ENCODE data around the gene AP1G2. TPM values are rescaled to one million over a fixed set of nuclear protein-coding genes. Genes with fewer than 3 reads are reported as not detected.

The AP1G2 gene
- total and polyA plus RNA-seq, 2 of the 4 experiments (the other 2 are of a cell fraction), result 2.9 to 19.2 TPM

- no CpG with 5 or more reads among the region's 7 CpGs for WGBS, 2 experiments (ENCODE audit: extremely low coverage in 2 of 2, insufficient read length in 1 of 2)
- BruUV-seq (replicated peaks), result no TSS peak
- no peak overlapping the region for H2AFZ ChIP-seq (replicated peaks; ENCODE audit: low read length, poor library complexity)
- no peak overlapping the region for H3K4me2 ChIP-seq (ENCODE audit: low read depth, low read length)
- no peak overlapping the region for H3K14ac ChIP-seq (replicated peaks; ENCODE audit: low read depth, low read length)
- ChIA-PET POLR2A (ENCODE audit: unreplicated experiment) (no interaction called here), CTCF (no interaction called here)
- no peaks in the 10 kb centered on the region for H3K9me3 ChIP-seq (ENCODE audit: control insufficient read depth, insufficient read depth, low read length)
- no peak overlapping the region for H4K5ac ChIP-seq (ENCODE audit: low read depth, low read length)
- no peaks in the 10 kb centered on the region; a peak in 1 of 4 replicates for H3K79me1 ChIP-seq (ENCODE audit: low read depth in 1 of 2, low read length in 2 of 2)
- TF ChIP-seq NFE2L2 (IDR thresholded peaks at IDR 0.05; ENCODE audit: low read depth, low read length) (no peak), FOS (IDR thresholded peaks at IDR 0.05; ENCODE audit: low read depth, low read length) (no peak), ELK1 (IDR thresholded peaks at IDR 0.05; ENCODE audit: borderline replicate concordance, low read depth, low read length) (no peak), RAD21 (IDR thresholded peaks at IDR 0.05; ENCODE audit: low read length) (no peak), MAZ (IDR thresholded peaks at IDR 0.05; ENCODE audit: borderline replicate concordance, low read depth, low read length) (no peak), SMC3 (IDR thresholded peaks at IDR 0.05; ENCODE audit: low read depth, low read length) (no peak), CHD1 (IDR thresholded peaks at IDR 0.05; ENCODE audit: low read depth, low read length) (no peak), USF2 (IDR thresholded peaks at IDR 0.05; ENCODE audit: low read depth, low read length) (no peak)
- H2AK9ac ChIP-seq (replicated peaks; ENCODE audit: low read depth, low read length, poor library complexity), result no peak overlapping the region
- H3K4me3 ChIP-seq (ENCODE audit: insufficient read depth, low read depth, low read length), result no peak overlapping the region
- no peak overlapping the region for H3K9ac ChIP-seq (ENCODE audit: low read depth, low read length)
- no peak overlapping the region for H3K27ac ChIP-seq (ENCODE audit: insufficient read depth, low read length)
- no peak for DNase-seq
- peaks cover 10% of the 10 kb centered on the region; the same call in 1 of the 2 replicates for H3K9me1 ChIP-seq (ENCODE audit: insufficient read depth, low read length)
- no peak overlapping the region for H2BK15ac ChIP-seq (ENCODE audit: low read depth, low read length)
- in situ Hi-C loops (cut with MboI; ENCODE audit: low sequenced_read_pairs) (no loop called here), dilution Hi-C loops (cut with HindIII; ENCODE audit: low sequenced_read_pairs, unreplicated experiment) (no loop called here), intact Hi-C loops (cut with micrococcal nuclease) (no loop called here)
- H2BK120ac ChIP-seq (ENCODE audit: low read depth, low read length), result no peak overlapping the region
- H2BK5ac ChIP-seq (ENCODE audit: low read depth, low read length, poor library complexity, severe bottlenecking), result no peak overlapping the region
- H3K27me3 ChIP-seq (ENCODE audit: control insufficient read depth, insufficient read depth, low read length), result peaks cover 7% of the 10 kb centered on the region; the same call in 1 of the 2 replicates
- no peaks in the 10 kb centered on the region for H4K20me1 ChIP-seq (ENCODE audit: insufficient read depth, low read length)
- no peak overlapping the region for H4K91ac ChIP-seq (ENCODE audit: insufficient read depth, low read depth, low read length)
- no peak overlapping the region for H2BK20ac ChIP-seq (ENCODE audit: low read depth, low read length)
- H4K8ac ChIP-seq (ENCODE audit: low read depth in 2 of 2, low read length in 2 of 2), result no peak overlapping the region
- no peak overlapping the region for H3K23ac ChIP-seq (ENCODE audit: low read depth, low read length)
- H3K4ac ChIP-seq (ENCODE audit: low read depth, low read length), result no peak overlapping the region
- H3K36me3 ChIP-seq (ENCODE audit: control insufficient read depth, insufficient read depth, low read length), result peaks cover 4% of the 10 kb centered on the region
- no peak overlapping the region for H3K56ac ChIP-seq (ENCODE audit: extremely low read depth, insufficient read depth, low read length)
- no peak overlapping the region for H3K18ac ChIP-seq (ENCODE audit: low read depth, low read length)
- no peak for ATAC-seq (ENCODE audit: low read depth)
- H2AK5ac ChIP-seq (ENCODE audit: low read depth, low read length), result no peak overlapping the region
- H3K4me1 ChIP-seq (ENCODE audit: control insufficient read depth, insufficient read depth, low read length), result peaks cover 2% of the 10 kb centered on the region; the same call in 1 of the 2 replicates
Measured at GRCh38 chr14:23564876-23565275, 2.7 kb downstream of the AP1G2 start.

Measured in IMR-90 (cell line).